ENCODE measurements around the gene LNP1.

DNA sequence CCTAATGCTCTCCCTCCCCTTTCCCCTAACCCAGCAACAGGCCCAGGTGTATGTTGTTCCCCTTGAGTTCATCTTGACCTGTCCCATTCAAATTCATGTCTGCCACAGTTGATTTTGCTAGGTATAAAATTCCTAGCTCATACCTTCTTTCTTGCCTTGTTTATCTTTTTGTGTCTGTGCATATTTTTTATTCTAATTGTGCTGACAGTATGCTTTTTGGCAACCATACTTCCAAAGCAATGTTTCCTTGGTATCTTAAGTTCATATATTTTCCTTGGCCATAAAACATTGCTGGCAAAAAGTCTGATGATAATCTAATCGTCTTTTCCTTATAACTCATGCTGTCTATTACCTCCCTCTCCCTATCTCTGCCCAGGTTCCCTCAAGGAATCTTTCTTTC is 15.5 kb downstream of the LNP1 start:
- no peak for TF ChIP-seq POLR2A (IDR thresholded peaks at IDR 0.05)
- TF ChIP-seq, protein P1, sequence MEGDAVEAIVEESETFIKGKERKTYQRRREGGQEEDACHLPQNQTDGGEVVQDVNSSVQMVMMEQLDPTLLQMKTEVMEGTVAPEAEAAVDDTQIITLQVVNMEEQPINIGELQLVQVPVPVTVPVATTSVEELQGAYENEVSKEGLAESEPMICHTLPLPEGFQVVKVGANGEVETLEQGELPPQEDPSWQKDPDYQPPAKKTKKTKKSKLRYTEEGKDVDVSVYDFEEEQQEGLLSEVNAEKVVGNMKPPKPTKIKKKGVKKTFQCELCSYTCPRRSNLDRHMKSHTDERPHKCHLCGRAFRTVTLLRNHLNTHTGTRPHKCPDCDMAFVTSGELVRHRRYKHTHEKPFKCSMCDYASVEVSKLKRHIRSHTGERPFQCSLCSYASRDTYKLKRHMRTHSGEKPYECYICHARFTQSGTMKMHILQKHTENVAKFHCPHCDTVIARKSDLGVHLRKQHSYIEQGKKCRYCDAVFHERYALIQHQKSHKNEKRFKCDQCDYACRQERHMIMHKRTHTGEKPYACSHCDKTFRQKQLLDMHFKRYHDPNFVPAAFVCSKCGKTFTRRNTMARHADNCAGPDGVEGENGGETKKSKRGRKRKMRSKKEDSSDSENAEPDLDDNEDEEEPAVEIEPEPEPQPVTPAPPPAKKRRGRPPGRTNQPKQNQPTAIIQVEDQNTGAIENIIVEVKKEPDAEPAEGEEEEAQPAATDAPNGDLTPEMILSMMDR (IDR thresholded peaks at IDR 0.05): no peak
